GM19351 (cell line): Measurements from ENCODE around the gene MARCHF10.
A peak's percentile ranks its signal among the peaks of the same experiment; 100 is the strongest.

Experiments used
- ATAC-seq: cut with Tn5 transposase; IDR thresholded peaks from one replicate; pipeline ENCODE4 v1.9.1; 2021; ENCODE audit warnings: mild to moderate bottlenecking, moderate library complexity; ENCODE audit not compliant: unreplicated experiment

The MARCHF10 gene

DNA sequence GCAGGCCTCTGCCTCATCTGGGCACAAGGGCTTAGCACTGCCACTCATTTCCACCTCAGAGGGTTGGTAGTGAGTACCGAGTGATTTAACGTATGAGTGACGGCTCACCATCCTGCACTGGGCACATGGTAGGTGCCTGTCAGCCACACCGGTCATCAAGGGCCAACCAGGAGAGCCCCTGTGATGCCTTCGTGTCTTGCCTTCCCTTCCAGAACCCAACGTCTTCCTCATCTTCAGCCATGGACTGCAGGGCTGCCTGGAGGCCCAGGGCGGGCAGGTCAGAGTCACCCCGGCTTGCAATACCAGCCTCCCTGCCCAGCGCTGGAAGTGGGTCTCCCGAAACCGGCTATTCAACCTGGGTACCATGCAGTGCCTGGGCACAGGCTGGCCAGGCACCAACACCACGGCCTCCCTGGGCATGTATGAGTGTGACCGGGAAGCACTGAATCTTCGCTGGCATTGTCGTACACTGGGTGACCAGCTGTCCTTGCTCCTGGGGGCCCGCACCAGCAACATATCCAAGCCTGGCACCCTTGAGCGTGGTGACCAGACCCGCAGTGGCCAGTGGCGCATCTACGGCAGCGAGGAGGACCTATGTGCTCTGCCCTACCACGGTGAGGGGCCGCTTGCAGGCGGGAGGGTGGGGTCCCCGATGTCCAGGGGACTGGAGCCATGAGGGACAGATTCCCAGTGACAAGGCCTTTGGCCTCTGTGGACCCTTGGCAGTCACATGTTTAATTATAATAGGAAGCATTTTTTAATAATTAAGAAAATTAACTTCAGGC is 143.6 kb downstream of the MARCHF10 start:
- no peak for ATAC-seq

DNA sequence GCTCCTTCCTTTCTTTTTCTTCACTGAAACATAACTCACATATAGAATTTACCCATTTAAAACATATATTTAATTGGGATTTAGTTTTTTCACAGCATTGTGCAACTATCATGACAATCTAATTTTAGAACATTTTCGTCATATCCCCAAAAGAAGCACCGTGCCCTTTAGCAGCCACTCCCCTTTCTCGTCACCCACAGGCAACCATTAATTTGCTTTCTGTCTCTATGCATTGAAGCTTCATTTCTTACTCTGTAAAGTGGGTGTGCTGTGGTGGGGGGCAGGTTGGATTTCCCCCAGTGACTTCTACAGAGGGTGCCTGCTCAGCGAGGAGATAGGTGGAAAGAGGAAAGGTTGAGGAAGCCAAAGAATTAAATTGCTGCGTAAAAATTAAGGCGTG is 144.8 kb downstream of the MARCHF10 start:
- no peak for ATAC-seq

- no peak for ATAC-seq
Measured at GRCh38 chr17:62662855-62663254, 145.3 kb downstream of the MARCHF10 start.

GRCh38 chr17:62661337-62661736 is 146.8 kb downstream of the MARCHF10 start:
- ATAC-seq: no peak

DNA sequence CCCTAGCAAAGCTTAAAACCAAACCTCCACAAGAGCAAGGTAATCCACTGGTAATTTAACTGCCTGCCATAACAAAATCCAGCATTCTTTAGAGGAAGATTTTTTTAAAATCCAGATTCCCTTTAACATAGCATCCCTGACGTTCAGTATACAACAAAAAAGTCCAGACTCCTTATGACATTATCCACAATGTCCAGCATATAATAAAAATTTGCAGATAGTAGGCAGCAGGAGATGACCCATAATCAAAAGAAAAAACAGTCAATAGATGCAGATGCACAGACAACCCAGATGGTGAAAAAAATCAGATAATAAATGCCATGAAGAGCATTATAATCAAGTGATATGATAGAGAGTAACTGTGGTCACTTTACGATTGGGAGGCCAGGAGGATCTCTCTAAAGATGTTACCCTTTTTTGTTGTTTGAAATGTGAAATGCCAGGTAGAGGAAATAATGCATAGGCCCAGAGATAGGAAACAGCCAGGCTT is 147.4 kb downstream of the MARCHF10 start:
- no peak for ATAC-seq

DNA sequence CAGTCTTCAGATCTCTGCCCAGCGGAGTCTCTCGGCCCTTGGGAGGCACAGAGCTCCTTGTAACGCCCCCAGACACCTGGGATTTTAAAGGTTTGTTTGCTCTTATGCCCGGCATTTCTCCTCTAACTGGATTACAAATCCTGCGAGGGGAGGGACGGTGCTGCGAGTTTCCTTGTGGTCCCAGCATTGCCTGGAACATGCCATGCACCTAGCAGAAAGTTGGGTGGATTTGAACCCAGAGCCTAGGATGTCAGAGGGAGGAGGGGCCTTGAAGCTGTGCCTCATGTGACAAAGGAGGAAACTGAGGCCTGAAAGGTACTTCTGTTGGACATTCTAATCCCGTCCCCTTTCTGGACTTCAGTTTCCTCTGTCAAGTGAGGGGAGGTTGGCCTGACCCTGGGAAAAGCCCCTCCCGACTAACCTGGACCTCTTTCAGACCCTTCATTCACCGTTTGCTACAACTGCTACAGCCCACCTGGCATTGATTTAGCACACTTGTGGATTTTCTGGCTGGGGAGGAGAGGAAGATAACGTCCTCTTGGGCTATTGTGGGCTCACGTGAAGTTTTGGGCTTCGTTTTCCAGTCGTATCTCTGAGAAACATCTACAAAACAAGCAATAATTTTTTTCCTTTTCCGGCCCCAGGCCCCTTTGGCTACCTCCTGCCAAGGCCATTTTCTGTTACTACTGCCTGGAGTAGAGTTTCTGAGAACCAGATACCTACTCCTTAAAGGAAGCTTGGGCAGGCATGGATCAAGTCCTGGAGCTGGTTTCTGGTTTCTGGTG is 149.8 kb downstream of the MARCHF10 start:
- ATAC-seq: no peak

- no peak for ATAC-seq
Measured at GRCh38 chr17:62657690-62658089, 150.4 kb downstream of the MARCHF10 start.

- ATAC-seq: no peak
Measured at GRCh38 chr17:62657145-62657665, 150.9 kb downstream of the MARCHF10 start.

- ATAC-seq: no peak
Measured at GRCh38 chr17:62656446-62656845, 151.7 kb downstream of the MARCHF10 start.

DNA sequence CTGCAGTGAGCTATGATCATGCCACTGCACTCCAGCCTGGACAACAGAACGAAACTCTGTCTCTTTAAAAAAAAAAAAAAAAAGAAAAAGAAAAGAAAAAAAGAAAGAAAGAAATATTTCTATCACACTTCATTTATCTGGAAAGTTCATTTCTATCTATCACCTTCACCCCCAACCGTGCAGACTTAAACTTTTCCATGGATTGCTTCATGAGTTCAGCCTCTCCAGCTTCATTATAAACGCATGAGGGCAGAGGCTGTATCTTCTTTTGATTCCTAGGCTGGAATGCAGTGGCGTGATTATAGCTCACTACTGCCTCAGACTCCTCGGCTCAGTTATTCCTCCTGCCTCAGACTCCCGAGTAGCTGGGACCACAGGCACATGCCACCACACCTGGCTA is 152.5 kb downstream of the MARCHF10 start:
- no peak for ATAC-seq

DNA sequence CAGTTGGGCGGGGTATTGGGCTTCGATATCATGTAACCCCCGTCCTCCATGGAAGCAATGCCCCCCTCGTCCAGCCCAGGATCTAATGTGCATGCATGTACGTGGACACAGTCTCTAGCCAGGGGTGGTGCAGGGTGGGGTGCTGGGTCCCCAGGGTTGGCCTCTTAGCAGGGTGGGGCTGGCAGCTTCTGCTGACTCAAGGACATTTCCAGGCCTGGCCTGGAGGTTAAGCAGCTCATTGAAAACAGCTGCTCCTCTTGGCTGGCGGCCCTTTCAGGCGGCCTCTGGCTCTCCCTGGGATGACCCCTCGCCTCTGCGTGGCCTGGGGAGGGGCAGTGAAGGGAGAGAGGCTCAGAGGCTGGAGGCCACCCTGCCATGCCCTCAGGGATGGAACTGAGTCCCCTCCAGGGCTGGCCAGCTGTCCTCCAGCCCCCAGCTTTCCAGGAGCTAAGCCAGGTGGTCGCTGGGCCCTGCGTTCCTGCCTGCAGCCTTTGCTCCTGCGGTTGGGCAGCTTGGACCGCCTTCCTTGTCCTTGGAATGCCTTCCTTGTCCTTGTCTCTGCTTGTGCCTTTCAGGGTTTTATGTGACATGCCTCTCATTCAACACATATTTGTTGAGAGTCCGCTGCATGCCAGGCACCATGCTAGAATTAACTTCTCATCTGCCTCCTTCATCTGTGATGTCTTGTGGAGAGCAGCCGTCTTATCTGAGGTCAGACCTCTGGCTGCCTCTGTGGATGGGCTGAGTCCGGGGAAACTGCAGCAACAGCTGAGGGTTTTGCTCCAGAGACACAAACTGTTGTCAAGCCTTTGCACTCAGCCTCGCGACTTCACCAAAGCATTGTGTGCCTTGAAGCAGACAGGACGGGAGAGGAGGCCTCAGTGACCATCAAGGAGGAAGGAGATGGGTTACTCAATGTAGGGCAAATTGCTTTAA is 154.0 kb downstream of the MARCHF10 start:
- no peak for ATAC-seq

DNA sequence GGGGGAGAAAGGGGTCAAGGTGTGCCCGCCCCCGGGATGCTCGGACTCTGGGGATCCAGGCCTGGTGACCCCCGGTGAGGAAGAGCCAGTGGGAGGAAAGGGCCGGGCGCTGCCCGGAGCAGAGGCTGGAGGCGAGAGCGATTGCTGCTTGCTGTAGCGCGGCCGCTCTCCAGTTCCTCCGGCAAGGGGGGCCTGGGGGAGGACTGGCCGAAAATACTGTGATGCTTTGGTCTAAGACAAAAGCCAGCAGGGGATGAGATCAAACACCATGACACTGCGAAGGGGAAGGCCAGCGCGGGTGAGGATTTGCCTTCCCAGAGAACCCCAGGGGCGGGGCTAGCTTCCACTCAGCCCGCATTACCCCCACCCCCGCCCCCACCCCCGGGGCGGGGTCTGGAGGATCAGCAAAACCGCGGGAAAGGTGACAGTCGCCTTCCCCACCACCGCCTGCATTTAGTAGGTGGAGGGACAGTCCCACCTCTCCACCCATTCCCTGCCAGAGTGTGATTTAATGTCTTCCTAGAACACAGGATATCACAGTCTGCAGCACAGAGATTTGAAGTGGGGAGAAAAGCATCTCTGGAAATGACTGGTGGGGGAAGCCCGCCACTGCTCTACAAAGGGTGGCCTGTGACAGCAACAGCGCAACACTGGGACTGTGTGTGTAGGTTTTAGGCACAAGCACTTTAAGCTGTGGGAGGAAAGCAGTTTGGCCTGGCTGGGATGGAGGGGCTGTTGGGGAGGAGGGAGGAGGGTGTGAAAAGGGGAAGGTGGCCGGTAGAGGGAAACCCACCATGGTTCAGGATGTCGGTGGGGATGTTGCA is 154.9 kb downstream of the MARCHF10 start:
- ATAC-seq: peak; percentile 90

DNA sequence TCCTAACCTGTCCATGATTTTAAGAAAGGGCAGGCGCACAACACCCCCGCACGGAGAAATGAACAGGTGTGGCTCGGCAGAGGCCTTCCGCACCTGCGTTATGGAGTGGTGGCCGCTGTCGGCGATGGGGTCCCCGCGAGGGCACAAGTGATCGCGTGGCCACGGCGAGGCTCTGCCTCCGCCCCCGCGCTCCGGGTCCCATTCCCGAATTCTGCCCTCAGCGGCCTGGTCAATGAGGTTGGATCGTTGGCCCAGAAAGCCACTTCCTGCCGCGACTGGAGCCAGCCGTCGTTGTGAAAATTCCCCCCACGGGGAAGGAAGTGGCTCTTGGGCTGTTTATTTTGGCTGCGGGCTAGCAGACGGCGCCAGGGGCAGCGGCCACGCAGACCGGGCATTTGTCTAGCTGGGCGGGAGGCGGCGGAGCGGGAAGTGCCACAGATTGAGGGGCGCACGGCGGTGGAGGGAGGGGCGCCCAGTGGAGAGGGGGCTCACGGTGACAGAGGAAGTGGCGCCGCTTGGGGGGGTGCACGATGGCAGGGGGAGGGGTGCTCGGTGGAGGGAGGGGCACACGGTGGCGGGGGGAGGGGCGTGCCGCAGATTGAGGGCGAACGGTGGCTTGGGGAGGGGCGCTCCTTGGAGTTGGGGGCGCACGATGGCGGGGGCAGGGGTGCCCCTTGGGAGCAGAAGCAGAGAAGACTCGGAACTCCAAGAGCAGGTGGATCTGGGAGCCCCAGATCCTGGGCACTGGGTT is 155.7 kb downstream of the MARCHF10 start:
- ATAC-seq: no peak
